Measurements from ENCODE around the gene KATNA1.
A peak's percentile ranks its signal among the peaks of the same experiment; 100 is the strongest.
"Not testable (repeated sequence)": the region's sequence is repeated elsewhere in the genome, so short reads cannot be mapped to it uniquely, and the experiment has no call there.

Gene KATNA1

GRCh38 chr6:149648148-149649145, at the start of gene KATNA1:
TSS of gene KATNA1 (minus strand) at chr6:149648714. CDS start at chr6:149638547, 10,167 bp downstream.
- peak; percentile 76 for DNase-seq (ENCODE audit: low read depth)

GRCh38 chr6:149698175-149698574, 49.7 kb upstream of the KATNA1 start:
- DNase-seq (ENCODE audit: low read depth): no peak

GRCh38 chr6:149696901-149697300, 48.4 kb upstream of the KATNA1 start:
- no peak for DNase-seq (ENCODE audit: low read depth)

- no peak for DNase-seq (ENCODE audit: low read depth)
These were observed 46.4 kb upstream of the KATNA1 start for GRCh38 chr6:149694921-149695320.

- no peak for DNase-seq (ENCODE audit: low read depth)
These were observed 42.7 kb upstream of the KATNA1 start for GRCh38 chr6:149691201-149691600.

- no peak for DNase-seq (ENCODE audit: low read depth)
These were observed 37.7 kb upstream of the KATNA1 start for GRCh38 chr6:149686230-149686629.

- no peak for DNase-seq (ENCODE audit: low read depth)
These were observed 34.8 kb upstream of the KATNA1 start for GRCh38 chr6:149683256-149683859.

- not testable (repeated sequence) for DNase-seq (ENCODE audit: low read depth)
These were observed 33.3 kb upstream of the KATNA1 start for GRCh38 chr6:149681845-149682244.

- no peak for DNase-seq (ENCODE audit: low read depth)
These were observed 32.7 kb upstream of the KATNA1 start for GRCh38 chr6:149681209-149681608.

GRCh38 chr6:149680503-149680902, 32.0 kb upstream of the KATNA1 start:
- no peak for DNase-seq (ENCODE audit: low read depth)

- DNase-seq (ENCODE audit: low read depth): not testable (repeated sequence)
These were observed 23.8 kb upstream of the KATNA1 start for GRCh38 chr6:149672265-149672664.

GRCh38 chr6:149660028-149660427, 11.5 kb upstream of the KATNA1 start:
- no peak for DNase-seq (ENCODE audit: low read depth)

- no peak for DNase-seq (ENCODE audit: low read depth)
These were observed 8.9 kb upstream of the KATNA1 start for GRCh38 chr6:149657441-149657840.

GRCh38 chr6:149651056-149651455, 2.5 kb upstream of the KATNA1 start:
- no peak for DNase-seq (ENCODE audit: low read depth)

- no peak for DNase-seq (ENCODE audit: low read depth)
These were observed 1.9 kb downstream of the KATNA1 start for GRCh38 chr6:149646599-149646998.

- no peak for DNase-seq (ENCODE audit: low read depth)
These were observed 5.5 kb downstream of the KATNA1 start for GRCh38 chr6:149642829-149643580.

- no peak for DNase-seq (ENCODE audit: low read depth)
These were observed 12.4 kb downstream of the KATNA1 start for GRCh38 chr6:149636124-149636523.

- DNase-seq (ENCODE audit: low read depth): no peak
These were observed 14.2 kb downstream of the KATNA1 start for GRCh38 chr6:149634315-149634714.

- DNase-seq (ENCODE audit: low read depth): no peak
These were observed 19.5 kb downstream of the KATNA1 start for GRCh38 chr6:149628875-149629510.

- no peak for DNase-seq (ENCODE audit: low read depth)
These were observed 20.8 kb downstream of the KATNA1 start for GRCh38 chr6:149627672-149628071.

- DNase-seq (ENCODE audit: low read depth): no peak
These were observed 32.7 kb downstream of the KATNA1 start for GRCh38 chr6:149615805-149616204.

GRCh38 chr6:149614337-149614736, 34.2 kb downstream of the KATNA1 start:
- no peak for DNase-seq (ENCODE audit: low read depth)
